PC-9 (cell line): ENCODE results near the gene TRIM5. TPM values are rescaled to one million over a fixed set of nuclear protein-coding genes. Genes with fewer than 3 reads are reported as not detected.
"Not testable (repeated sequence)": the region's sequence is repeated elsewhere in the genome, so short reads cannot be mapped to it uniquely, and the experiment has no call there.

Experiments used
- BruUV-seq: library from RNA; stranded (reverse); fragments of 400-500 nt; replicated peaks from 2 replicates; lab custom pipeline; 2021; lab: Mats Ljungman, UMichigan
- CTCF ChIA-PET: fragments of 300-600 bp; sonication (Branson Sonifier 250); formaldehyde crosslinking; loops from one replicate; lab custom pipeline; 2022; ENCODE audit warnings: antibody characterized with exemption; lab: Charles Lee
- POLR2A ChIA-PET: fragments of 300-600 bp; sonication (Branson Sonifier 250); formaldehyde crosslinking; loops from one replicate; lab custom pipeline; 2022; ENCODE audit warnings: antibody characterized with exemption; ENCODE audit not compliant: unreplicated experiment; lab: Charles Lee
- DNase-seq, 2 experiments: peaks; one replicate each; pipeline versions ENCODE4 v3.0.0 to v3.0.0-alpha.2; 2015 to 2022; ENCODE audit warnings: mixed read lengths in 1 of 2
- H2AFZ ChIP-seq: fragments of 200-600 bp; sonication (generic); 2 replicates; pipeline ENCODE4 v1.8.1; 2017; ENCODE audit warnings: antibody characterized with exemption
- H3F3A ChIP-seq: fragments of 200-600 bp; sonication (generic); 2 replicates; pipeline ENCODE4 v1.8.1; 2017; ENCODE audit warnings: antibody characterized with exemption, mild to moderate bottlenecking, low read depth; ENCODE audit not compliant: insufficient read depth
- H3K27ac ChIP-seq: fragments of 200-600 bp; sonication (generic); 2 replicates; pipeline ENCODE4 v1.6.1; 2016; ENCODE audit warnings: mixed run types
- H3K27me3 ChIP-seq: fragments of 200-600 bp; sonication (generic); 2 replicates; pipeline ENCODE4 v1.6.1; 2016; ENCODE audit warnings: low read depth, mixed run types; ENCODE audit not compliant: insufficient read depth
- H3K36me3 ChIP-seq: fragments of 200-600 bp; sonication (generic); 2 replicates; pipeline ENCODE4 v1.6.1; 2016; ENCODE audit warnings: low read depth, mixed run types
- H3K4me1 ChIP-seq: fragments of 200-600 bp; sonication (generic); replicated peaks from 2 replicates; pipeline ENCODE4 v1.6.1; 2016; ENCODE audit warnings: mixed run types; ENCODE audit not compliant: insufficient read depth
- H3K4me2 ChIP-seq: fragments of 200-600 bp; sonication (generic); 2 replicates; pipeline ENCODE4 v1.6.1; 2017; ENCODE audit warnings: mixed run types
- H3K4me3 ChIP-seq: fragments of 200-600 bp; sonication (generic); 2 replicates; pipeline ENCODE4 v1.6.1; 2016; ENCODE audit warnings: mixed run types
- H3K79me2 ChIP-seq: fragments of 200-600 bp; sonication (generic); 2 replicates; pipeline ENCODE4 v1.6.1; 2017; ENCODE audit warnings: low read depth, mixed run types
- H3K9me2 ChIP-seq: fragments of 200-600 bp; sonication (generic); 2 replicates; pipeline ENCODE4 v1.8.1; 2017; ENCODE audit warnings: mild to moderate bottlenecking; ENCODE audit not compliant: insufficient read depth
- H3K9me3 ChIP-seq: fragments of 200-600 bp; sonication (generic); 2 replicates; pipeline ENCODE4 v1.8.1; 2016; ENCODE audit warnings: low read depth; ENCODE audit not compliant: insufficient read depth
- H4K20me1 ChIP-seq: fragments of 200-600 bp; sonication (generic); 2 replicates; pipeline ENCODE4 v1.8.1; 2017; ENCODE audit not compliant: insufficient read depth
- CTCF ChIP-seq: fragments of 200-600 bp; sonication (generic); conservative IDR thresholded peaks from 2 replicates; pipeline ENCODE4 v1.6.1; 2017; ENCODE audit warnings: mixed run types, antibody characterized with exemption, mild to moderate bottlenecking, moderate library complexity
- EZH2 ChIP-seq: fragments of 200-600 bp; sonication (generic); IDR thresholded peaks from 2 replicates; pipeline ENCODE4 v1.8.0; 2017; ENCODE audit warnings: antibody characterized with exemption, low read depth
- intact Hi-C: fragments of 100-400 bp; cut with micrococcal nuclease; formaldehyde crosslinking; loops from one replicate; pipeline ENCODE4 v1.10.0; 2022; ENCODE audit not compliant: unreplicated experiment
- total RNA-seq: library from RNA; stranded (reverse); gene quantifications from 2 replicates; pipeline ENCODE4 v1.2.3, GENCODE V29; 2021

TRIM5 gene
- total RNA-seq, 1 experiment from 2014 or later: 20.5 TPM

DNA sequence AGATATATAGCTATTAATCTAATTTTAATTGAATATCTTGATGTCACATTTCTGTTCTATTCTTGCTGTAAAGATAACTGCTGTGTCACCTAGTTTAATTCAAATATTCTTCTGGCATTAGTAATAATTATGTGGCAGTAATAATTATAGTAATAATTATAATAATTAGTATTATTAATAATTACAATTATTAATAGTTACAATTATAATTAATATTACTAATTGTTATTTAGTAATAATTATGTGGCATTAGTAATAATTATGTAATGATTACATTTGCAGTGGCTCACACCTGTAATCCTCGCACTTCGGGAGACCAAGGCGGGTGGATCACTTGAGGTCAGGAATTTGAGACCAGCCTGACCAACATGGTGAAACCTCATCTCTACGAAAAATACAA, 1.6 kb upstream of the TRIM5 start:
- CTCF ChIA-PET: no interaction called here
- no TSS peak for BruUV-seq
- H3K36me3 ChIP-seq: no peaks in the 10 kb centered on the region

DNA sequence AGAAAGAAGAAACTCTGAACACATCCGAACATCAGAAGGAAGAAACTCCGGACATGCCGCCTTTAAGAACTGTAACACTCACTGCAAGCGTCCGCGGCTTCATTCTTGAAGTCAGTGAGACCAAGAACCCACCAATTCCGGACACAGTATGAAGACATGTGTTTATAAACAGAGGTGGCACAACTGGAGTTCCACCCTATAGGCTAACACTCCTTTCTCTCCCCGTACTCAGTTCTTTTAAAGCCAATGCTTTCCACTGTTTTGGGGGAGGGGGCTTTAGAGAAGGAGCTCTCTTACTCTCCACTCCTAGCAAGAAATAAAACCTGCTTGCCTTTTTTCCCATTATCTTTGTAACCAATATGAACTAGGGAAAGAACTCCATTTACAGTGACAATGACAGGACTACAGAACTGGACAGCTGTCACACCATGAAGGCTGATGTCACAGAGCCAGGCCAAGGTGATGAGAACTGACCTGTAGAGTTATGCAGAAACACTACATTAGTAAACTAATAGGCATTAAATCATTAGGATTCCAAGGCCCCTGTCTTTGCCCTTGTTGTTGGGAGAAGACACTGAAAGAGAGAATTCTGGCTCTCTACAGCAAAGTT, 733 bp downstream of the TRIM5 start:
- intact Hi-C loops: loop anchor here (1.0 to 2.0 kb wide), 2 partner anchors 63 to 87 kb away; partner anchors contain the start of gene TRIM6
- H3F3A ChIP-seq: peaks cover 16% of the 10 kb centered on the region; the same call in 1 of the 2 replicates

More for the DNA sequence above, 1.6 kb upstream of the TRIM5 start:
- TF ChIP-seq EZH2 (no peak), CTCF (no peak)
- Histone ChIP-seq H3K79me2 (peaks cover 15% of the 10 kb centered on the region; the same call in 1 of the 2 replicates), H3K9me2 (no peaks in the 10 kb centered on the region), H4K20me1 (no peaks in the 10 kb centered on the region), H3K4me2 (no peak overlapping the region), H3F3A (peaks cover 16% of the 10 kb centered on the region; the same call in 1 of the 2 replicates), H3K4me1 (peaks cover 14% of the 10 kb centered on the region), H2AFZ (no peak overlapping the region), H3K4me3 (no peak overlapping the region), H3K27me3 (no peaks in the 10 kb centered on the region), H3K27ac (no peak overlapping the region), H3K9me3 (no peaks in the 10 kb centered on the region)
- POLR2A ChIA-PET: no interaction called here
- DNase-seq: no peak
- intact Hi-C loops: no loop called here

DNA sequence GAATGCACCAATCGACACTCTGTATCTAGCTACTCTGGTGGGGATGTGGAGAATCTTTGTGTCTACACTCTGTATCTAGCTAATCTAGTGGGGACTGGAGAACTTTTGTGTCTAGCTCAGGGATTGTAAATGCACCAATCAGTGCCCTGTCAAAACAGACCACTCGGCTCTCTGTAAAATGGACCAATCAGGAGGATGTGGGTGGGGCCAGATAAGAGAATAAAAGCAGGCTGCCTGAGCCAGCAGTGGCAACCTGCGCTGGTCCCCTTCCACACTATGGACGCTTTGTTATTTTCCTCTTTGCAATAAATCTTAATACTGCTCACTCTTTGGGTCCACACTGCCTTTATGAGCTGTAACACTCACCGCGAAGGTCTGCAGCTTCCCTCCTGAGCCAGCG, 1.3 kb downstream of the TRIM5 start:
- H3K27me3 ChIP-seq, H3K9me3 ChIP-seq, H3K36me3 ChIP-seq, H4K20me1 ChIP-seq, CTCF ChIA-PET, POLR2A ChIA-PET, H3K9me2 ChIP-seq, BruUV-seq, DNase-seq, H2AFZ ChIP-seq: not testable (repeated sequence)
- H3K4me3 ChIP-seq: peak overlapping the region; percentile 61; the same call in 1 of the 2 replicates
- H3K27ac ChIP-seq: peak overlapping the region; percentile 93
- H3F3A ChIP-seq: peaks cover 16% of the 10 kb centered on the region; the same call in 1 of the 2 replicates
- intact Hi-C loops: loop anchor here (1.0 to 2.0 kb wide), 2 partner anchors 62 to 87 kb away; partner anchors contain the start of gene TRIM6
- peak overlapping the region; percentile 97 for H3K4me2 ChIP-seq
- H3K79me2 ChIP-seq: peaks cover 15% of the 10 kb centered on the region; the same call in 1 of the 2 replicates
- H3K4me1 ChIP-seq: peaks cover 14% of the 10 kb centered on the region

More for the DNA sequence above, 733 bp downstream of the TRIM5 start:
- DNase-seq: no peak
- H3K9me2 ChIP-seq: no peaks in the 10 kb centered on the region
- peaks cover 14% of the 10 kb centered on the region for H3K4me1 ChIP-seq
- H3K27me3 ChIP-seq: no peaks in the 10 kb centered on the region
- no peak for TF ChIP-seq CTCF
- H4K20me1 ChIP-seq: no peaks in the 10 kb centered on the region
- TSS peak; percentile 99 for BruUV-seq
- H3K27ac ChIP-seq: peak overlapping the region; percentile 93
- H3K4me3 ChIP-seq: peak overlapping the region; percentile 61
- H3K36me3 ChIP-seq: no peaks in the 10 kb centered on the region
- ChIA-PET CTCF (no interaction called here), POLR2A (interaction anchor here (0.9 kb wide), 1 partner anchor 477 kb away, joined by 3 read pairs; no protein-coding TSS in a partner anchor)
- peaks cover 15% of the 10 kb centered on the region; the same call in 1 of the 2 replicates for H3K79me2 ChIP-seq
- H3K4me2 ChIP-seq: peak overlapping the region; percentile 97
- peak overlapping the region; percentile 63; the same call in 1 of the 2 replicates for H2AFZ ChIP-seq
- no peaks in the 10 kb centered on the region for H3K9me3 ChIP-seq

DNA sequence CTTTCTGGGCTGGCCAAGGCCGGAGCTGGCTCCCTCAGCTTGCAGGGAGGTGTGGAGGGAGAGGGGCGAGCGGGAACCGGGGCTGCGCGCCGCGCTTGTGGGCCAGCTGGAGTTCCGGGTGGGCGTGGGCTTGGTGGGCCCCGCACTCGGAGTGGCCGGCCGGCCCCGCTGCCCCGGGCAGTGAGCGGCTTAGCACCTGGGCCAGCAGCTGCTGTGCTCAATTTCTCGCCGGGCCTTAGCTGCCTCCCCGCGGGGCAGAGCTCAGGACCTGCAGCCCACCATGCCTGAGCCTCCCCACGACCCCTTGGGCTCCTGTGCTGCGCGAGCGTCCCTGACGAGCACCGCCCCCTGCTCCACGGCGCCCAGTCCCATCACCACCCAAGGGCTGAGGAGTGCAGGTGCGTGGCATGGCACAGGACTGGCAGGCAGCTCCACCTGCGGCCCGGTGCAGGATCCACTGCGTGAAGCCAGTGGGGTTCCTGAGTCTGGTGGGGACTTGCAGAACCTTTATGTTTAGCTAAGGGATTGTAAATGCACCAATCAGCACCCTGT, 1.9 kb downstream of the TRIM5 start:
- H3K4me3 ChIP-seq, H3K9me2 ChIP-seq, CTCF ChIA-PET, H3K4me2 ChIP-seq, POLR2A ChIA-PET, H3K27me3 ChIP-seq, intact Hi-C loops, DNase-seq, BruUV-seq, H4K20me1 ChIP-seq, H3K27ac ChIP-seq, H3K9me3 ChIP-seq, H2AFZ ChIP-seq, H3K36me3 ChIP-seq: not testable (repeated sequence)
- Histone ChIP-seq H3K4me1 (peaks cover 14% of the 10 kb centered on the region), H3K79me2 (peaks cover 15% of the 10 kb centered on the region; the same call in 1 of the 2 replicates), H3F3A (peaks cover 16% of the 10 kb centered on the region; the same call in 1 of the 2 replicates)
